ENCODE data around the gene ANKRD63. TPM values are rescaled to one million over a fixed set of nuclear protein-coding genes. Genes with fewer than 3 reads are reported as not detected.
A peak's percentile ranks its signal among the peaks of the same experiment; 100 is the strongest.

ANKRD63 gene
- total and polyA plus RNA-seq, 2 donors (not counting 1 experiment from before 2014, with no cell fraction given), result not detected

- peaks cover 56% of the 10 kb centered on the region for H3K27me3 ChIP-seq (ENCODE audit: control insufficient read depth, insufficient read depth, low read length)
- H3K79me2 ChIP-seq (ENCODE audit: control insufficient read depth, insufficient read depth, low read length), result no peaks in the 10 kb centered on the region
- H4K20me1 ChIP-seq (ENCODE audit: control insufficient read depth, extremely low read depth, insufficient read depth, low read length), result no peaks in the 10 kb centered on the region
- no peak overlapping the region for H2AFZ ChIP-seq (ENCODE audit: low read length)
- H3K27ac ChIP-seq (ENCODE audit: insufficient read depth, low read length), result no peak overlapping the region
- H3K4me1 ChIP-seq (ENCODE audit: control insufficient read depth, extremely low read depth, insufficient read depth, low read length), result peaks cover 2% of the 10 kb centered on the region
- peak; percentile 17 to 48 for DNase-seq (ENCODE audit: low read depth in 2 of 2)
- TF ChIP-seq EZH2 (IDR thresholded peaks at IDR 0.05; ENCODE audit: low read length, missing control alignments) (no peak), CTCF (conservative IDR thresholded peaks at IDR 0.05 in 1 of 2, IDR thresholded peaks at IDR 0.05 in 1 of 2; ENCODE audit: low read depth in 1 of 2, low read length in 2 of 2) (peak; percentile 81 to 93)
- no peak overlapping the region for H3K9ac ChIP-seq (ENCODE audit: insufficient read depth, low read length)
- no peaks in the 10 kb centered on the region for H3K36me3 ChIP-seq (ENCODE audit: control insufficient read depth, insufficient read depth, low read length)
- H3K4me2 ChIP-seq (ENCODE audit: extremely low read depth, insufficient read depth, low read length), result no peak overlapping the region
- H3K4me3 ChIP-seq (replicated peaks in 1 of 4; ENCODE audit: control extremely low read depth in 1 of 4, insufficient read depth in 1 of 4, low read depth in 3 of 4, low read length in 4 of 4), result no peak overlapping the region
- H3K9me3 ChIP-seq (ENCODE audit: control insufficient read depth, insufficient read depth, low read depth, low read length), result no peaks in the 10 kb centered on the region
Measured at GRCh38 chr15:40279437-40280141, 3.3 kb downstream of the ANKRD63 start.

GRCh38 chr15:40278026-40278425, 4.8 kb downstream of the ANKRD63 start:
- Histone ChIP-seq H2AFZ (ENCODE audit: low read length) (no peak overlapping the region), H3K9me3 (ENCODE audit: control insufficient read depth, insufficient read depth, low read depth, low read length) (no peaks in the 10 kb centered on the region), H3K4me1 (ENCODE audit: control insufficient read depth, extremely low read depth, insufficient read depth, low read length) (peaks cover 2% of the 10 kb centered on the region), H3K79me2 (ENCODE audit: control insufficient read depth, insufficient read depth, low read length) (no peaks in the 10 kb centered on the region), H3K4me2 (ENCODE audit: extremely low read depth, insufficient read depth, low read length) (no peak overlapping the region), H3K9ac (ENCODE audit: insufficient read depth, low read length) (no peak overlapping the region), H3K27me3 (ENCODE audit: control insufficient read depth, insufficient read depth, low read length) (peaks cover 43% of the 10 kb centered on the region), H3K4me3 (replicated peaks in 1 of 4; ENCODE audit: control extremely low read depth in 1 of 4, insufficient read depth in 1 of 4, low read depth in 3 of 4, low read length in 4 of 4) (no peak overlapping the region), H4K20me1 (ENCODE audit: control insufficient read depth, extremely low read depth, insufficient read depth, low read length) (no peaks in the 10 kb centered on the region), H3K27ac (ENCODE audit: insufficient read depth, low read length) (no peak overlapping the region), H3K36me3 (ENCODE audit: control insufficient read depth, insufficient read depth, low read length) (no peaks in the 10 kb centered on the region)
- no peak for DNase-seq (ENCODE audit: low read depth in 2 of 2)
- TF ChIP-seq CTCF (conservative IDR thresholded peaks at IDR 0.05 in 1 of 2, IDR thresholded peaks at IDR 0.05 in 1 of 2; ENCODE audit: low read depth in 1 of 2, low read length in 2 of 2) (no peak), EZH2 (IDR thresholded peaks at IDR 0.05; ENCODE audit: low read length, missing control alignments) (no peak)

GRCh38 chr15:40277471-40277870, 5.4 kb downstream of the ANKRD63 start:
- DNase-seq (ENCODE audit: low read depth in 2 of 2), result no peak
- Histone ChIP-seq H3K27ac (ENCODE audit: insufficient read depth, low read length) (no peak overlapping the region), H4K20me1 (ENCODE audit: control insufficient read depth, extremely low read depth, insufficient read depth, low read length) (no peaks in the 10 kb centered on the region), H3K4me1 (ENCODE audit: control insufficient read depth, extremely low read depth, insufficient read depth, low read length) (peaks cover 2% of the 10 kb centered on the region), H3K9me3 (ENCODE audit: control insufficient read depth, insufficient read depth, low read depth, low read length) (no peaks in the 10 kb centered on the region), H3K4me3 (replicated peaks in 1 of 4; ENCODE audit: control extremely low read depth in 1 of 4, insufficient read depth in 1 of 4, low read depth in 3 of 4, low read length in 4 of 4) (no peak overlapping the region), H3K36me3 (ENCODE audit: control insufficient read depth, insufficient read depth, low read length) (no peaks in the 10 kb centered on the region), H3K9ac (ENCODE audit: insufficient read depth, low read length) (no peak overlapping the region), H2AFZ (ENCODE audit: low read length) (no peak overlapping the region), H3K27me3 (ENCODE audit: control insufficient read depth, insufficient read depth, low read length) (peaks cover 37% of the 10 kb centered on the region), H3K79me2 (ENCODE audit: control insufficient read depth, insufficient read depth, low read length) (no peaks in the 10 kb centered on the region), H3K4me2 (ENCODE audit: extremely low read depth, insufficient read depth, low read length) (no peak overlapping the region)
- no peak for TF ChIP-seq EZH2 (IDR thresholded peaks at IDR 0.05; ENCODE audit: low read length, missing control alignments)
- TF ChIP-seq CTCF (conservative IDR thresholded peaks at IDR 0.05 in 1 of 2, IDR thresholded peaks at IDR 0.05 in 1 of 2; ENCODE audit: low read depth in 1 of 2, low read length in 2 of 2), result no peak

All from fibroblast of lung (primary cell).